Body of pancreas (tissue), 4 donors: Measurements from ENCODE around the gene GOLPH3.

Experiments used
- CTCF ChIP-seq, 7 experiments: fragments of 450-650 bp in 4 of 7; fragments of 200-600 bp in 3 of 7; sonication (generic) in 3 of 7; IDR thresholded peaks; one replicate each; pipeline ENCODE4 v1.5.1; 2016 to 2019; ENCODE audit warnings: antibody characterized with exemption in 7 of 7
- POLR2A ChIP-seq, 3 donors: fragments of 450-650 bp; IDR thresholded peaks; one replicate each; pipeline ENCODE4 v1.6.1; 2016; ENCODE audit warnings: antibody characterized with exemption in 3 of 3, mild to moderate bottlenecking in 2 of 3

DNA sequence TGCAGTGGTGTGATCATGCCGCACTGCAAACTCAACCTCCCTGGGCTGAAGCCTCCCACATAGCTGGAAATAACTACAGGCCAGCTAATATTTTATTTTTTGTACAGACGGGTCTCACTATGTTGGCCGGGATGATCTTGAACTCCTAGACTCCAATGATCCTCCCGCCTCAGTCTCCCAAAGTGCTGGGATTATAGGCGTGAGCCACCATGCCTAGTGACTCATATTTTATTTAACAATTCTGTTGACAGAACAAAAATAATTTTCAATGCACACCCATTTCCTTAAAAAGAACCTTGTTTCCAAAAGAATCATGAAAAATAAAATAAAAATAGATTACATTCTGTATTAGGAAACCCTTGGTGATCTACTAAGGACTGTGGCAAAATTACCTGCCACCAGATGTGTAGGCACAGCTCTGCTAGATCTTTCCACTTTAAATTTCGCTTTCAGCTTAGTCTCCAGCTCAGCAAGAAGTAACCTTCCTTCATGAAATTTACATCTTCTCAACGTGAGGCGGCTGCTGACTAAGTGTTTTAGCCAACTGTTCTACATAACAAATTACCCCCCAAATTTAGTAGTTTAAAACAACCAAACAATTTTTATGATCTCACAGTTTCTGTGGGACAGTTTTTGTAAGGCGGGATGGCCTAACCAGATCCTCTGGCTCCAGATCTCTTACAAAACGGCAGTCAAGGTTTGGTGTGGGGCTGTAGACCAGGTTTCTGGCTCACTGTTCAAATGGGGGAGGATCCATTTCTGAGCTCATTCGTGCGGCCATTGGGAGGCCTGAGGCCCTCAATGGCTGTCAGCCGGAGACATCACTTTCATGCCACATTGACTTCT, 32.6 kb upstream of the GOLPH3 start:
- no peak for TF ChIP-seq CTCF (IDR thresholded peaks at IDR 0.05)
- no peak for TF ChIP-seq POLR2A (IDR thresholded peaks at IDR 0.05)
